H1 (cell line): ENCODE results near the gene NUTM2F. TPM values are rescaled to one million over a fixed set of nuclear protein-coding genes. Genes with fewer than 3 reads are reported as not detected.
A peak's percentile ranks its signal among the peaks of the same experiment; 100 is the strongest.

Source experiments
- CTCF ChIA-PET: fragments of 300-600 bp; sonication (Branson Sonifier 250); formaldehyde crosslinking; loops from one replicate; lab custom pipeline; 2021; ENCODE audit not compliant: partially characterized antibody; lab: Charles Lee
- POLR2A ChIA-PET: fragments of 300-600 bp; sonication (Branson Sonifier 250); formaldehyde crosslinking; loops from one replicate; lab custom pipeline; 2021; ENCODE audit warnings: inconsistent platforms; ENCODE audit not compliant: partially characterized antibody; lab: Charles Lee
- DNase-seq, 2 experiments: peaks; one replicate each; pipeline versions ENCODE4 v3.0.0 to v3.0.0-alpha.2; 2010 to 2022; ENCODE audit warnings: low spot score in 2 of 2, low read depth in 1 of 2, mixed read lengths in 1 of 2
- FAIRE-seq: peaks from 2 replicates; lab custom pipeline; 2011; peaks lifted over from hg19 to GRCh38; lab: Jason Lieb, UNC
- H2AFZ ChIP-seq: 2 replicates; pipeline ENCODE4 v1.8.1; 2012; ENCODE audit warnings: low read length, inconsistent platforms
- H2AK5ac ChIP-seq: 2 replicates; pipeline ENCODE4 v1.6.1; 2013; ENCODE audit warnings: low read depth, low read length
- H2BK120ac ChIP-seq: replicated peaks from 2 replicates; pipeline ENCODE3; 2013; ENCODE audit warnings: low read depth, low read length, inconsistent platforms
- H2BK12ac ChIP-seq: 2 replicates; pipeline ENCODE4 v1.6.1; 2013; ENCODE audit warnings: low read depth, low read length
- H2BK15ac ChIP-seq: 2 replicates; pipeline ENCODE4 v1.6.1; 2013; ENCODE audit warnings: low read length
- H2BK20ac ChIP-seq: 2 replicates; pipeline ENCODE4 v1.6.1; 2013; ENCODE audit warnings: low read length
- H2BK5ac ChIP-seq: 2 replicates; pipeline ENCODE4 v1.6.1; 2013; ENCODE audit warnings: low read depth, low read length
- H3K14ac ChIP-seq: 2 replicates; pipeline ENCODE4 v1.6.1; 2013; ENCODE audit warnings: inconsistent platforms; ENCODE audit not compliant: insufficient read length
- H3K18ac ChIP-seq: 2 replicates; pipeline ENCODE4 v1.6.1; 2013; ENCODE audit warnings: low read length; ENCODE audit errors: extremely low read depth
- H3K23ac ChIP-seq: 2 replicates; pipeline ENCODE4 v1.6.1; 2013; ENCODE audit warnings: inconsistent platforms; ENCODE audit not compliant: insufficient read length
- H3K23me2 ChIP-seq: 2 replicates; pipeline ENCODE4 v1.6.1; 2013; ENCODE audit warnings: low read depth, low read length
- H3K27ac ChIP-seq: 2 replicates; pipeline ENCODE4 v1.6.1; 2011; ENCODE audit warnings: low read depth, low read length, inconsistent platforms
- H3K27me3 ChIP-seq, 4 experiments: replicated peaks in 1 of 4; 1 replicate in 1 of 4; 2 replicates in 3 of 4; pipeline versions ENCODE4 v1.6.1 to v1.8.1; 2011 to 2013; ENCODE audit warnings: low read length in 3 of 4, mild to moderate bottlenecking in 3 of 4, inconsistent platforms in 2 of 4, mixed read lengths in 2 of 4, moderate library complexity in 1 of 4; ENCODE audit not compliant: control insufficient read depth in 3 of 4, insufficient read depth in 3 of 4; ENCODE audit errors: extremely low read depth in 1 of 4
- H3K36me3 ChIP-seq, 4 experiments: 2 replicates each; pipeline versions ENCODE4 v1.6.1 to v1.8.1; 2011 to 2013; ENCODE audit warnings: mild to moderate bottlenecking in 4 of 4, low read length in 3 of 4, moderate library complexity in 2 of 4, control low read depth in 1 of 4, inconsistent platforms in 1 of 4; ENCODE audit not compliant: insufficient read depth in 4 of 4, control insufficient read depth in 2 of 4
- H3K4ac ChIP-seq: replicated peaks from 2 replicates; pipeline ENCODE3; 2013; ENCODE audit warnings: low read length, low read depth, mixed read lengths, inconsistent platforms; ENCODE audit not compliant: insufficient read length
- H3K4me1 ChIP-seq, 4 experiments: replicated peaks in 1 of 4; 1 replicate in 1 of 4; 2 replicates in 3 of 4; pipeline versions ENCODE4 v1.6.1 to v1.8.1; 2011 to 2013; ENCODE audit warnings: low read length in 3 of 4, inconsistent platforms in 2 of 4, mixed read lengths in 1 of 4; ENCODE audit not compliant: insufficient read depth in 4 of 4, control insufficient read depth in 3 of 4
- H3K4me2 ChIP-seq, 2 experiments: 2 replicates each; pipeline versions ENCODE4 v1.6.1 to v1.8.1; 2011 to 2013; ENCODE audit warnings: low read depth in 2 of 2, low read length in 2 of 2, control low read depth in 1 of 2, inconsistent platforms in 1 of 2, mild to moderate bottlenecking in 1 of 2; ENCODE audit not compliant: insufficient read depth in 1 of 2
- H3K4me3 ChIP-seq, 4 experiments: fragments of 200-600, 300-600 bp in 1 of 4; sonication (generic), shearing (Covaris generic), sonication (Bioruptor Twin) in 1 of 4; 2 replicates each; pipeline versions ENCODE4 v1.5.1 to v1.8.1; 2011 to 2016; ENCODE audit warnings: low read length in 4 of 4, low read depth in 3 of 4, control low read depth in 2 of 4, inconsistent platforms in 2 of 4, mild to moderate bottlenecking in 2 of 4, mixed read lengths in 1 of 4, moderate library complexity in 1 of 4; ENCODE audit not compliant: insufficient read depth in 2 of 4; ENCODE audit errors: extremely low read depth in 1 of 4
- H3K56ac ChIP-seq: replicated peaks from 2 replicates; pipeline ENCODE3; 2013; ENCODE audit warnings: low read depth, mild to moderate bottlenecking, mixed read lengths, low read length, inconsistent platforms; ENCODE audit not compliant: insufficient read length
- H3K79me1 ChIP-seq: 2 replicates; pipeline ENCODE4 v1.6.1; 2013; ENCODE audit warnings: low read depth, low read length, control low read depth
- H3K79me2 ChIP-seq, 2 experiments: 2 replicates each; pipeline versions ENCODE4 v1.6.1 to v1.8.1; 2012 to 2013; ENCODE audit warnings: low read length in 2 of 2, mild to moderate bottlenecking in 2 of 2, inconsistent platforms in 1 of 2; ENCODE audit not compliant: insufficient read depth in 2 of 2, control insufficient read depth in 1 of 2
- H3K9ac ChIP-seq, 4 experiments: replicated peaks in 1 of 4; 1 replicate in 1 of 4; 2 replicates in 3 of 4; pipeline versions ENCODE4 v1.6.1 to v1.8.1; 2011 to 2013; ENCODE audit warnings: low read depth in 3 of 4, low read length in 3 of 4, control low read depth in 2 of 4, mild to moderate bottlenecking in 2 of 4, moderate library complexity in 2 of 4, inconsistent platforms in 1 of 4; ENCODE audit errors: extremely low read depth in 1 of 4
- H3K9me3 ChIP-seq, 2 experiments: 2 replicates each; pipeline versions ENCODE4 v1.6.1 to v1.8.1; 2012 to 2013; ENCODE audit warnings: mild to moderate bottlenecking in 2 of 2, moderate library complexity in 2 of 2, control low read depth in 1 of 2, inconsistent platforms in 1 of 2, low read depth in 1 of 2, low read length in 1 of 2, mixed read lengths in 1 of 2; ENCODE audit not compliant: insufficient read depth in 2 of 2
- H4K20me1 ChIP-seq, 2 experiments: replicated peaks in 1 of 2; 2 replicates each; pipeline versions ENCODE3 to v1.8.1; 2011 to 2013; ENCODE audit warnings: inconsistent platforms in 2 of 2, low read length in 2 of 2, mild to moderate bottlenecking in 1 of 2; ENCODE audit not compliant: insufficient read depth in 2 of 2, control insufficient read depth in 1 of 2
- H4K5ac ChIP-seq: 2 replicates; pipeline ENCODE4 v1.6.1; 2013; ENCODE audit warnings: low read length, low read depth, mixed read lengths, inconsistent platforms; ENCODE audit not compliant: insufficient read length
- H4K8ac ChIP-seq: 2 replicates; pipeline ENCODE4 v1.8.0; 2013; ENCODE audit warnings: mild to moderate bottlenecking, moderate library complexity, low read length, inconsistent platforms; ENCODE audit not compliant: insufficient read depth; ENCODE audit errors: extremely low read depth
- H4K91ac ChIP-seq: replicated peaks from 2 replicates; pipeline ENCODE3; 2013; ENCODE audit warnings: low read length, mixed read lengths, inconsistent platforms; ENCODE audit not compliant: insufficient read length
- WGBS, 2 experiments: shearing (Covaris generic) in 1 of 2; methylation state at CpG; one replicate each; pipeline versions ENCODE4 v1.1.6 to v1.1.7; 2013 to 2015; ENCODE audit warnings: low lambda C conversion rate in 2 of 2, mixed read lengths in 2 of 2, inconsistent platforms in 1 of 2, low coverage in 1 of 2, missing lambda C conversion rate in 1 of 2; ENCODE audit not compliant: insufficient replicate concordance in 2 of 2, insufficient coverage in 1 of 2, insufficient read length in 1 of 2; ENCODE audit errors: extremely low coverage in 1 of 2, missing lambda C conversion rate in 1 of 2; 5-methylcytosine and 5-hydroxymethylcytosine counted together
- polyA plus RNA-seq, 7 experiments: library from polyadenylated mRNA; depleted of rRNA in 3 of 7; stranded (reverse) in 5 of 7; unstranded in 2 of 7; fragments of >200 nt in 5 of 7; fragments of 200-250 nt in 2 of 7; gene quantifications; 1 replicate in 5 of 7; 2 replicates in 1 of 7; 4 replicates in 1 of 7; pipeline versions ENCODE4 v1.2.1 to v1.2.3, GENCODE V29; 2011 to 2013; ENCODE audit warnings: missing spikeins in 2 of 7, mixed read lengths in 2 of 7
- total RNA-seq: library from RNA; stranded (reverse); fragmentation: NEBNext Ultra II Directional; extraction: Animal tissue kit (Norgen Biotek cat#: 25700); gene quantifications from 2 replicates; pipeline ENCODE4 v1.2.1, GENCODE V29; 2021
- TF ChIP-seq, protein P1 (sequence below): IDR thresholded peaks from 2 replicates; pipeline ENCODE4 v1.6.1; 2012; ENCODE audit warnings: inconsistent platforms
- TF ChIP-seq, protein P2 (sequence below): IDR thresholded peaks from 2 replicates; pipeline ENCODE4 v1.6.1; 2012; ENCODE audit warnings: low read length, inconsistent platforms

NUTM2F gene
- total and polyA plus RNA-seq, 2 of the 8 experiments (the other 6 are each of a cell fraction or from before 2014, with no cell fraction given) = 0.06 to 0.19 TPM

DNA sequence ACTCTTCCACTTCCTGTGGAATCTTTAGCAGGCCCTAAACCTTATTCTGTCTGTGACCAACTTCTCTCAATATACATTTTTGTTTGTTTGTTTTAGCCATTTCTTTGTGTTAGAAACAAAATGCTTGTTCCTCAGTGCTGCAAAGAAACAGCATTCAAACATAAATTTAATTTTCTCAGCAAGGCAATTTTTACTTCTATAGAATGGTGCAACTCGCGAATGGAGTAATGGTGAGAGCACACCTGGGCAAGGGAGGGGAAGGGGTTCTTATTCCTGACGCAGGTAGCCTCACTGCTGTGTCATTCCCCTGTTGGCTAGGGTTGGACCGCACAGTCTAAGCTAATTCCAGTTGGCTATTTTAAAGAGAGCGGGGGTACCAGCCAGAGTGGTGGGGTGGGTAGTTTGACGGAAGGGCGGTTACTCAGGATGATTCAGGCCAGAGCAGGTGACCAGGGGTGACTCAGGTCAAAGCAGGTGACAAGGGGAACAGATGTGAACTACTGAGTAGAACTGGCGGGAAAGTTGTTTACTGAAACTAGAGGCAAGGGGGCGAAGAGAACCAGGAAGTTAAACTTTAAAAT, 47.9 kb downstream of the NUTM2F start:
- Histone ChIP-seq H3K9ac (no peak overlapping the region), H3K79me1 (no peaks in the 10 kb centered on the region), H2AFZ (no peak overlapping the region), H2BK12ac (no peak overlapping the region), H3K23ac (no peak overlapping the region), H2BK20ac (no peak overlapping the region), H2BK15ac (no peak overlapping the region), H3K36me3 (peaks cover 0 to 15% (median 0%) of the 10 kb centered on the region in 4 experiments; a peak in 2 of 8 replicates), H3K18ac (no peak overlapping the region), H4K20me1 (no peaks in the 10 kb centered on the region), H3K23me2 (no peaks in the 10 kb centered on the region), H3K4ac (no peak overlapping the region), H2BK120ac (no peak overlapping the region), H3K4me2 (no peak overlapping the region), H3K14ac (no peak overlapping the region), H3K9me3 (no peaks in the 10 kb centered on the region), H3K4me3 (no peak overlapping the region), H2AK5ac (no peak overlapping the region), H2BK5ac (no peak overlapping the region), H4K5ac (no peak overlapping the region), H4K91ac (no peak overlapping the region), H3K4me1 (0 out of 7 replicates have a peak, but pooled peaks cover 0 to 3% (median 0%) of the 10 kb centered on the region in 4 experiments), H4K8ac (no peak overlapping the region), H3K27ac (no peak overlapping the region), H3K79me2 (peaks cover 0 to 2% of the 10 kb centered on the region in 2 experiments; a peak in 1 of 4 replicates), H3K27me3 (no peaks in the 10 kb centered on the region), H3K56ac (no peak overlapping the region)
- ChIA-PET CTCF (interaction anchor here (0.8 to 1.1 kb wide), 2 partner anchors 29 to 159 kb away, joined by 3 to 4 read pairs; no protein-coding TSS in a partner anchor), POLR2A (no interaction called here)
- no peak for FAIRE-seq
- WGBS, 2 experiments = 92% methylated on average over 9 of the region's 9 CpGs; no CpG with 5 or more reads in 1 of the 2 experiments
- DNase-seq = no peak
- TF ChIP-seq, protein P1, sequence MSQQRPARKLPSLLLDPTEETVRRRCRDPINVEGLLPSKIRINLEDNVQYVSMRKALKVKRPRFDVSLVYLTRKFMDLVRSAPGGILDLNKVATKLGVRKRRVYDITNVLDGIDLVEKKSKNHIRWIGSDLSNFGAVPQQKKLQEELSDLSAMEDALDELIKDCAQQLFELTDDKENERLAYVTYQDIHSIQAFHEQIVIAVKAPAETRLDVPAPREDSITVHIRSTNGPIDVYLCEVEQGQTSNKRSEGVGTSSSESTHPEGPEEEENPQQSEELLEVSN = 0 out of 2 replicates have a peak, but pooled peaks have one; percentile 13
- TF ChIP-seq, protein P2, sequence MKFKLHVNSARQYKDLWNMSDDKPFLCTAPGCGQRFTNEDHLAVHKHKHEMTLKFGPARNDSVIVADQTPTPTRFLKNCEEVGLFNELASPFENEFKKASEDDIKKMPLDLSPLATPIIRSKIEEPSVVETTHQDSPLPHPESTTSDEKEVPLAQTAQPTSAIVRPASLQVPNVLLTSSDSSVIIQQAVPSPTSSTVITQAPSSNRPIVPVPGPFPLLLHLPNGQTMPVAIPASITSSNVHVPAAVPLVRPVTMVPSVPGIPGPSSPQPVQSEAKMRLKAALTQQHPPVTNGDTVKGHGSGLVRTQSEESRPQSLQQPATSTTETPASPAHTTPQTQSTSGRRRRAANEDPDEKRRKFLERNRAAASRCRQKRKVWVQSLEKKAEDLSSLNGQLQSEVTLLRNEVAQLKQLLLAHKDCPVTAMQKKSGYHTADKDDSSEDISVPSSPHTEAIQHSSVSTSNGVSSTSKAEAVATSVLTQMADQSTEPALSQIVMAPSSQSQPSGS = no peak
